Breast epithelium (tissue), 3 donors: ENCODE measurements around the gene RNU1-1.
"Not testable (repeated sequence)": the region's sequence is repeated elsewhere in the genome, so short reads cannot be mapped to it uniquely, and the experiment has no call there.

ENCODE experiments used
- POLR2A ChIP-seq: fragments of 450-650 bp; IDR thresholded peaks from one replicate; pipeline ENCODE4 v1.6.1; 2016; ENCODE audit warnings: antibody characterized with exemption, mild to moderate bottlenecking, moderate library complexity
- TF ChIP-seq, protein P1 (sequence below), 3 donors: fragments of 450-650 bp; IDR thresholded peaks; one replicate each; pipeline ENCODE4 v1.5.1; 2016 to 2017; ENCODE audit warnings: antibody characterized with exemption in 3 of 3, mild to moderate bottlenecking in 3 of 3, moderate library complexity in 3 of 3

GRCh38 chr1:16537528-16537927, 23.4 kb upstream of the RNU1-1 start:
- TF ChIP-seq, protein P1, sequence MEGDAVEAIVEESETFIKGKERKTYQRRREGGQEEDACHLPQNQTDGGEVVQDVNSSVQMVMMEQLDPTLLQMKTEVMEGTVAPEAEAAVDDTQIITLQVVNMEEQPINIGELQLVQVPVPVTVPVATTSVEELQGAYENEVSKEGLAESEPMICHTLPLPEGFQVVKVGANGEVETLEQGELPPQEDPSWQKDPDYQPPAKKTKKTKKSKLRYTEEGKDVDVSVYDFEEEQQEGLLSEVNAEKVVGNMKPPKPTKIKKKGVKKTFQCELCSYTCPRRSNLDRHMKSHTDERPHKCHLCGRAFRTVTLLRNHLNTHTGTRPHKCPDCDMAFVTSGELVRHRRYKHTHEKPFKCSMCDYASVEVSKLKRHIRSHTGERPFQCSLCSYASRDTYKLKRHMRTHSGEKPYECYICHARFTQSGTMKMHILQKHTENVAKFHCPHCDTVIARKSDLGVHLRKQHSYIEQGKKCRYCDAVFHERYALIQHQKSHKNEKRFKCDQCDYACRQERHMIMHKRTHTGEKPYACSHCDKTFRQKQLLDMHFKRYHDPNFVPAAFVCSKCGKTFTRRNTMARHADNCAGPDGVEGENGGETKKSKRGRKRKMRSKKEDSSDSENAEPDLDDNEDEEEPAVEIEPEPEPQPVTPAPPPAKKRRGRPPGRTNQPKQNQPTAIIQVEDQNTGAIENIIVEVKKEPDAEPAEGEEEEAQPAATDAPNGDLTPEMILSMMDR (IDR thresholded peaks at IDR 0.05), result not testable (repeated sequence)
- not testable (repeated sequence) for TF ChIP-seq POLR2A
